ENCODE results near the gene TMEM37. TPM values are rescaled to one million over a fixed set of nuclear protein-coding genes. Genes with fewer than 3 reads are reported as not detected.
A peak's percentile ranks its signal among the peaks of the same experiment; 100 is the strongest.

Gene TMEM37
- total and polyA plus RNA-seq, 2 of the 13 experiments (the other 11 are each of a cell fraction or from before 2014, with no cell fraction given): 37.7 to 115 TPM

GRCh38 chr2:119487434-119488244 is 56.0 kb downstream of the TMEM37 start (continued):
- TF ChIP-seq PAX8 (CRISPR knock-in tag; IDR thresholded peaks at IDR 0.05; ENCODE audit: borderline replicate concordance): no peak; the same call in 1 of the 2 replicates
- TF ChIP-seq KLF12 (CRISPR knock-in tag; IDR thresholded peaks at IDR 0.05; ENCODE audit: borderline replicate concordance): no peak
- TF ChIP-seq, protein P1, sequence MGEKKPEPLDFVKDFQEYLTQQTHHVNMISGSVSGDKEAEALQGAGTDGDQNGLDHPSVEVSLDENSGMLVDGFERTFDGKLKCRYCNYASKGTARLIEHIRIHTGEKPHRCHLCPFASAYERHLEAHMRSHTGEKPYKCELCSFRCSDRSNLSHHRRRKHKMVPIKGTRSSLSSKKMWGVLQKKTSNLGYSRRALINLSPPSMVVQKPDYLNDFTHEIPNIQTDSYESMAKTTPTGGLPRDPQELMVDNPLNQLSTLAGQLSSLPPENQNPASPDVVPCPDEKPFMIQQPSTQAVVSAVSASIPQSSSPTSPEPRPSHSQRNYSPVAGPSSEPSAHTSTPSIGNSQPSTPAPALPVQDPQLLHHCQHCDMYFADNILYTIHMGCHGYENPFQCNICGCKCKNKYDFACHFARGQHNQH (CRISPR knock-in tag; IDR thresholded peaks at IDR 0.05): peak; percentile 84
- TF ChIP-seq BCL6 (CRISPR knock-in tag; IDR thresholded peaks at IDR 0.05): peak; percentile 15; the same call in 1 of the 2 replicates
- TF ChIP-seq SKI (IDR thresholded peaks at IDR 0.05; ENCODE audit: partially characterized antibody): peak; percentile 35
- TF ChIP-seq, protein P2, sequence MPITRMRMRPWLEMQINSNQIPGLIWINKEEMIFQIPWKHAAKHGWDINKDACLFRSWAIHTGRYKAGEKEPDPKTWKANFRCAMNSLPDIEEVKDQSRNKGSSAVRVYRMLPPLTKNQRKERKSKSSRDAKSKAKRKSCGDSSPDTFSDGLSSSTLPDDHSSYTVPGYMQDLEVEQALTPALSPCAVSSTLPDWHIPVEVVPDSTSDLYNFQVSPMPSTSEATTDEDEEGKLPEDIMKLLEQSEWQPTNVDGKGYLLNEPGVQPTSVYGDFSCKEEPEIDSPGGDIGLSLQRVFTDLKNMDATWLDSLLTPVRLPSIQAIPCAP (CRISPR knock-in tag; IDR thresholded peaks at IDR 0.05; ENCODE audit: low read depth): no peak
- no peak; the same call in 1 of the 2 replicates for TF ChIP-seq CEBPG (CRISPR knock-in tag; IDR thresholded peaks at IDR 0.05)
- TF ChIP-seq SPEN (CRISPR knock-in tag; IDR thresholded peaks at IDR 0.05; ENCODE audit: low read depth): peak; percentile 66; the same call in 1 of the 2 replicates
- TF ChIP-seq NFE2L1 (CRISPR knock-in tag; IDR thresholded peaks at IDR 0.05; ENCODE audit: borderline replicate concordance): no peak
- no peak for TF ChIP-seq ELK4 (CRISPR knock-in tag; IDR thresholded peaks at IDR 0.05; ENCODE audit: borderline replicate concordance)
- peak; percentile 19; the same call in 1 of the 2 replicates for TF ChIP-seq SIN3A (IDR thresholded peaks at IDR 0.05; ENCODE audit: borderline replicate concordance, low read depth, low read length)
- TF ChIP-seq TBX3 (IDR thresholded peaks at IDR 0.05; ENCODE audit: borderline replicate concordance): 0 out of 2 replicates have a peak, but pooled peaks have one; percentile 28
- peak; percentile 44; the same call in 1 of the 2 replicates for TF ChIP-seq CHD2 (IDR thresholded peaks at IDR 0.05; ENCODE audit: low read depth, low read length)
- TF ChIP-seq BRD4 (CRISPR knock-in tag; IDR thresholded peaks at IDR 0.05): peak; percentile 13; the same call in 1 of the 2 replicates
- peak; percentile 41 for TF ChIP-seq XRCC5 (optimal IDR thresholded peaks at IDR 0.05; ENCODE audit: low read length)
- TF ChIP-seq, protein P3, sequence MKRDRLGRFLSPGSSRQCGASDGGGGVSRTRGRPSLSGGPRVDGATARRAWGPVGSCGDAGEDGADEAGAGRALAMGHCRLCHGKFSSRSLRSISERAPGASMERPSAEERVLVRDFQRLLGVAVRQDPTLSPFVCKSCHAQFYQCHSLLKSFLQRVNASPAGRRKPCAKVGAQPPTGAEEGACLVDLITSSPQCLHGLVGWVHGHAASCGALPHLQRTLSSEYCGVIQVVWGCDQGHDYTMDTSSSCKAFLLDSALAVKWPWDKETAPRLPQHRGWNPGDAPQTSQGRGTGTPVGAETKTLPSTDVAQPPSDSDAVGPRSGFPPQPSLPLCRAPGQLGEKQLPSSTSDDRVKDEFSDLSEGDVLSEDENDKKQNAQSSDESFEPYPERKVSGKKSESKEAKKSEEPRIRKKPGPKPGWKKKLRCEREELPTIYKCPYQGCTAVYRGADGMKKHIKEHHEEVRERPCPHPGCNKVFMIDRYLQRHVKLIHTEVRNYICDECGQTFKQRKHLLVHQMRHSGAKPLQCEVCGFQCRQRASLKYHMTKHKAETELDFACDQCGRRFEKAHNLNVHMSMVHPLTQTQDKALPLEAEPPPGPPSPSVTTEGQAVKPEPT (CRISPR knock-in tag; IDR thresholded peaks at IDR 0.05; ENCODE audit: low read depth): 0 out of 2 replicates have a peak, but pooled peaks have one; percentile 53
- no peak for TF ChIP-seq MXD4 (CRISPR knock-in tag; IDR thresholded peaks at IDR 0.05)
- TF ChIP-seq ZNF598 (CRISPR knock-in tag; IDR thresholded peaks at IDR 0.05; ENCODE audit: borderline replicate concordance): peak; percentile 73; the same call in 1 of the 2 replicates
- peak; percentile 35 for TF ChIP-seq ZMYM3 (CRISPR knock-in tag; IDR thresholded peaks at IDR 0.05)

Data from HepG2 (cell line).